HG03439 (cell line): ENCODE data around the gene UPF1.

ENCODE experiments used
- ATAC-seq: cut with Tn5 transposase; IDR thresholded peaks from one replicate; pipeline ENCODE4 v1.9.1; 2021; ENCODE audit warnings: mild to moderate bottlenecking, moderate library complexity; ENCODE audit not compliant: unreplicated experiment

UPF1 gene

DNA sequence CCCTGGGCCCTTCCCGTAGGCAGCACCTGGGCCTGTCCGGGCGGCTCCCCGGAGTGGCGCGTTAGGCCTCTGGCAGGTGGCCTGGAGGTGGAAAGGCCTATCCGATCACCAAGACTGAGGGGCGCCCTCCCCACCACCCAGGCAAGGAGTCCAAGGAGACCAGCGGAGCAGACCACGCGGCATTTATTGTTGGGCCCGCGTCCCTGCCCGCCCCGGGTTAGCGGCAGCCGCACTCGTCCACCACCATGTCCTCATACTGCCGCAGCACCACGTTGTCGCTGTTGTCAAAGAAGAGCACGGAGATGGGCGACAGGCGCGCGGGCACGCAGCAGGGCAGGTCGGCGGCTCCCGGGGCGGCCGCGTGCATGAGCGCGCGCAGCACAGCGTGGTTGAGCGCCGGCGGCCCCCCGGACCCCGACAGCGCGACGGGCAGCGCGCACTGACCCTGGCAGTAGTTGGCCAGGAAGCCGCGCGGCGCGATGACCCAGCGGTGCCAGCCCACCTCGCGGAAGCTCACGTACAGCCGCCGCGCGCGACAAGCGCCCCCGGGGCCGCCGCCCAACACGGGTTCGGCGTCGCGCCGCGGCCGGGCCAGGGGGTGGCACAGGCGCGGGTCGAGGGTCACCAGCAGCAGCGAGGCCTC is 36.7 kb downstream of the UPF1 start:
- no peak for ATAC-seq

DNA sequence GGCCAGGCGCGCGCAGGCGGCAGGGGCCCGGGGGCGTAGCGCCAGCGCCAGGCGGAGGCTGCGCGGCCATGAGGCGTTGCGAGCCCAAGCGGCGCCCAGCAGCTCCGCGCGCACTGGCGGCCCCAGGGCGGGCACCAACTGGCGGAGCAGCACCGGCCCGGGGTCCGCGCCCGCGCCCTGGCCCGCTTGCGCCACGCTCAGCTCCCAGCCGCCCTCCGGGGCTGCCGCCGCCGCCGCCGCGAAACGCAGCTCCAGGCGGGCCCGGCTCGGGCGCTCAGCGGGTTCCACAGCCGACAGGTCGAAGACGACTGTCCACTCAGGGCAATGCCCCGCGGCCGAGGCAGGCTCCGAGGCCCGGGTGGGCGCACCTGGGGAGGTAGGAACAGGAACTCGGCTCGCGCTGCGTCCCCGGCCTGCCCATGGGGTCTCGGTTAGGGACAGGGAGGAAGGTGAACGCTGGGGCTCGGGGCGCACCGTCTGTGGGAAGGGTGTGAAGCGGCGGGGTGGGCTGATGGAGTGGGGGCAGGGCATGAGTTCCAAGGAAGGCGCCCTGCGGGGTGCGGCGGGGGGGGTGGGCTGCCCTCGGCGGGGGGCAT is 37.4 kb downstream of the UPF1 start:
- no peak for ATAC-seq

DNA sequence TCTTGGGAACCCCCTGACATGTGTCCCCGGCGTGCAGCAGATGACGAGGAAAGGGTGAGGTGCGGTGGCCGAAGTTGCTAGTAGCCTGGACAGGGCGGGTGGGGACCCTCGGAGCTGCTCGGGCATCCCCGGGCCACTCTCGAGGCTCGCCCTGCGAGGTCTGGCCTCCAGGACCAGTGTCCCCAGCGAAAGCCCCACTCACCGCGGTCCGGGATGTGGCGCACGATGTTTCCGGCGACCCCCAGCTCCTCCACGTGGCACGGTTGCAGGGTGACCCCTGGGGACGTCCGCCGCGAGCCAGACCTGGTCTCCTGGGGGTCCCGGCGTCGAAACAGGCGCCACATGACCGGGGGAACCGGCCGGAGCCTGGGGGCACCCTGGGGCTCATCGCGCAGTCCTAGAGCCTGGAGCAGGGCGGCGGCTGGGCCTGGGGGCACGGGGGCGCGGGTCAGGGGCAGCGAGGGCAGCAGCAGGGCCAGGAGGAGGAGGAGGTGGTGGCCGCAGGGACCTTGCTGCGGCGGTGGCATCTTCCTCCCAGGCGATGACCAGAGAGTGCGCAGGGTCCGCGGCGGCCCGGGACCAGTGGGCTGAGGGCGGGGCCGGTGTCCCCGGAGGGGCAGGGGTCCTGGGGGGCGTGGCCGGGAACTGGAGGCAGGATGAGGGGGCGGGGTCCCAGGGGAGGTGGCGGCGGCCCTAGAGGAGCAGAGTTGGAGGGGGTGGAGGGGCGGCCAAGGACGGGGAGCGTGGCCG is 38.2 kb downstream of the UPF1 start:
- ATAC-seq: no peak

DNA sequence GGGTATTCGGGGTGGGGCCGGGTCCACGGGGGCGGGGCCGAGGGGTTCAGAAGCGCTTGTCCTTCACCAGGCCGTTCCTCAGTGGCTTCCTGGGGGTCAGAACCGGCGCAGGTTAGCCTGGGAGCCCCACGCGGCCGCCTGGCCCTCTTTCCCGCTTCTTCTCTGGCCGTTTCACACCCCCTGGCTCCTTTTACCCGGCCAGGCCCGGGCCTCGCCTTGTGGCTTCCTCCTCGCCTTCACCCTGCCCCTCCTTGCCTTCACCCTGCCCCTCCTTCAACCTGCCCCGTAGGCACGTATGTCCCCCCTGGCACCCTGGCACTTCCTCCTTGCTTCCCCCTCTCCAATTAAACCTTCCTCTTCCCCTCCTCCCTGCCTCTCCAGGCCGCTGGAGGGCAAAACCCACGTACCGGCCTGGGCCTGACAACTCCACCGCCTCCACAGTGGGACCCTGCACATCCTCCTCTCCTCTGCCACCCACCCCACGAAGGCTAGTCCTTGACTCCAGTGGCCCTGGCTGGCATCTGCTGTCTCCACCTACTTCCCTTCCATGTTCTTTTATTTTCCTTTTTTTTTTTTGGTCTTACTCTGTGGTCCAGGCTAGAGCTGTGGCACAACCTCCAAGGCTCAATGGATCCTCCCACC is 38.9 kb downstream of the UPF1 start:
- ATAC-seq: no peak

DNA sequence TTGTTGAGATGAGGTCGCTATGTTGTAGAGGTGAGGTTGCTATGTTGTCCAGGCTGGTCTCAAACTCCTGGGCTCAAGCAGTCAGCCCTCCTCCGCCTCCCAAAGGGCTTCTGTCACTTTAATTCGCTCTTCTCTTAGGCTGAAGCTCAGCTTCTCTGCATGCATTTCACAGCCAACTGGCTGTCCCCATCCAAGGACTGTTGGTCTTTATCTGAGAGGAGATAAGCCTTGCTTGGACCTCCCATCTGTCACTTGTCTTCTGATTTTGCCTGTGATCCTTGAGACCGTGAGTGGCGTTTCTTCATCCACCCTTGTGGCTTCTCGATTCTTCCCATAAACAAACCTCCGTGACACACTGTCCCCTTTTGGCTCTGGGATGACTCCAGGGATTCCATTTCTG is 39.8 kb downstream of the UPF1 start:
- no peak for ATAC-seq

DNA sequence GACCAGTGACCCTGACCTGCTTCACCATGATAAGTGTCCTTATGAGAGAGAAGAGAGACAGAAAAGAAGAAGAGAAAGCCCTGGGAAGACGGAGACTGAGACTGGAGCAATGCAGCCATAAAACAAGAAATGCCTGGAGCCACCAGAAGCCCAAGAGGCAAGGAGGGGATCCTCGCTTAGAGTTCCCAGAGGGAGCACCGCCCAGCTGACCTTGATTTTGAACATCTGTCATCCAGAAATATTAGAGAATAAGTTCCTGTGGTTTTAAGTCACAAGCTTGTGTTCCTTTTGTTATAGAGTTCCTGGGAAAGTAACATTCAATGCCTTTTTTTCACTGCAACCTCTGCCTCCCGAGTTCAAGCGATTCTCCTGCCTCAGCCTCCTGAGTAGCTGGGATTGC is 44.0 kb downstream of the UPF1 start:
- no peak for ATAC-seq

DNA sequence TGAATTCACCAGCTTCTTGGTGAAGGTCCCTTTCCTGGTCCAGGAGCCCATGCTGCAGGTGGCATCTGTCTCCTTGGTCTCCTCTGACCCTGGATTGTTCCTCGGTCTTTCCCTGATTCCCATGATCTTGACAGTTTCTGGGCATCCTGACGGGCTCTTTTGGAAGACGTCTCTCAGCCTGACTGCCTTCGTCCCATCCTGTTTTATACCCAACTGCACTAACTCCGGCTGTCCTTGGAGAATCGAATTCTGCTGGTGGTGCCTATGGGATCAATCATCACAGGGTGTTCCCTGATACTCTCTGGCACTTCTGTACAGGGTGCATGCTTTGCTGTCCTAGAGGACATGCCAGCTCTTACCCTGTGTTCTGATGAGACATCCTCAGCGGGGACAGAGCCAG is 45.1 kb downstream of the UPF1 start:
- ATAC-seq: no peak

DNA sequence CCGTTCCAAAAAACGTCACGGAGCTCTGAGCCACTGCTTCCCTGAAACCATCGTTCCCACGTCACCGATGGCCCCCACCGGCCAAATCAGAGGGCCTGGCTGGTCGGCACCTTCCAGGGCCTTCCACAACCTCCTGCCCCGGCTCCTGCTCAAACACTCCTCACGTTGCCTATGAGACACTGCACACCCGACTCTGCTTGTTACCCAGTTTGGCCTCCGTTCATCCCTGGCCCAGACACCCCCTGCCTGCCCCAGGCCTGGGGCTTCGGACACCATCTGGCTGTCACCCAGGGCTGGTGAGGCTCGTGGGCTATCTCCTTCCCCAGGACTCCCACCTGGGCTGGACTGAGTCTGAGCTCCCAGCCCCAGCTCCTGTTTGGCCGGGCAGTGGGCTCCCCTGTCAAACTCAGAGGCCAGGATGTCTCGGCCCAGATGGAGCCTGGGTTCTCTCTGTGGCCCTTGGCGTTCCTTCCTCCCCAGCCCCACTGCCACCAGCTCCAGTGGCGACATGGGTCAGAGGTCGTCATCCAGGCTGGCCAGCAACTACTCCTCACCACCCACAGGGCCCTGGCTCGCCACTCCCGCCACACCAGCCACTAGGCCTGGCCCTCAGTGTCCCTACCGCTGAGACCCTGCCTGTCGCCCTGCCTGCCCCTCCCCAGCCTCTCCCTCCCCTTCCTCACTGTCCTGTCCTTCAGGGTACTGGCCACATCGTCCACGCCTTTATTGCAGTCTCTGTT is 46.5 kb downstream of the UPF1 start:
- ATAC-seq: no peak

DNA sequence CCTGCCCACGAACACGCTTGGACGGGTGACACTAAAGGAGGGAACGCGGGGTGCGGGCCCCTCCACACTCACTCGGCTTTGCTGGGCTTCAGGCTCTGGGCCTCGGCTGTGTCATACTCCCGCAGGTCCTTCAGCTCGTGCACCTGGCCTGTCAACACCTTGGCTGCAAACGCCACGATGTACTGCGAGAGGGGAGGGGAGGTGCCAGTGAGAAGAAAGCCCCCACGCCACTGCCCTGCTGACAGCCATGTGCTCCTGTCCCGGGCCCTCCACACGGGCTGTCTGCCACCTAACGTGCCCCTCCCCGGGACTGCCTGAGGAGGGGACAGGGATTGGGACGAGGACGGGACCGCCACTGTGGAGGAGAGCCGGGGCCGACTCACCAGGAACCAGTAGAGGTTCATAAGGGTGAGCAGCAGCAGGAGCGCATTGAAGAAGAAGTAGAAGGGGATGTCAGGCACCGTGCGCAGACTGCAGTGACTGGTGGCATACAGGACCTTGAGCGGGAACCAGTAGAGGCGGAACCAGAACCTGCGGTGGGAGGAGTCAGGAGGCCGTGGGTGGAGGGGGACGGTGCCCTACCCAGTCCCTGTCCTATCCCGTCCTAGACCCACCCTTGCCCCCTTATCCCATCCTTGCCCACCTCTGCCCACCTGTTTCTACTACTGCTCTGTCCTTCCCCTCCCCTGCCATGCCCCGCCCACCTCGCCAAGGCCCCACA is 47.3 kb downstream of the UPF1 start:
- ATAC-seq: no peak

DNA sequence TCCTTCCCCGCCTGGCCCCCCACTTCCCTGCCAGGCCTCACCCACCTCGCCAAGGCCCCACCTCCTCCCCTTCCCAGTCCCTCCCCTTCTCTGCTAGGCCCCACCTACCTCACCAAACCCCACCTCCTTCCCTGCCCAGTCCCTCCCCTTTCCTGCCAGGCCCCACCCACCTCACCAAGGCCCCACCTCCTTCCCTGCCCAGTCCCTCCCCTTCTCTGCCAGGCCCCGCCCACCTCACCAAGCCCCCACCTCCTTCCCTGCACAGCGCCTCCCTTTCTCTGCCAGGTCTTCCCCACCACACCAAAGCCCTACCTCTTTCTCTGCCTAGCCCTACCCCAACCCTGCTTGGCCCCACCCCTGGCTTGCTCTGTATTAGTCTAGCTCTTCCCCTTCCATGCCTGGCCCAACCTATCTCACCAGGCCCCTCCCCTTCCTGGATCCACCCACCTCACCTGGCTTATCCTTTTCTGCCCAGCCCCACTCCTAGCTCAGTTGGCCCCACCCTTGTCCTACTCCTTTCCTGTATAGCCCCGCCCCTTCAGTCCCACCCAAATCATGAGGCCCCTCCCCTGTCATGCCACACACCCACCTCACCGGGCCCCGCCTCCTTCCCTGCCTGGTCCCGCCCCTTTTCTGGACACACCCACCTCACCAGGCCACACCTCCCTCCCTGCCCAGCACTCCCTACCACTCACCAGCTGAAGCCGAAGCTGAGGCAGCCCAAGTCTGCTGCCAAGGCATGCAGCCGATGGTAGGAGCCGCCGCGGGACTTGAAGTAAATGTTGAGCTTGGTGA is 48.0 kb downstream of the UPF1 start:
- no peak for ATAC-seq

DNA sequence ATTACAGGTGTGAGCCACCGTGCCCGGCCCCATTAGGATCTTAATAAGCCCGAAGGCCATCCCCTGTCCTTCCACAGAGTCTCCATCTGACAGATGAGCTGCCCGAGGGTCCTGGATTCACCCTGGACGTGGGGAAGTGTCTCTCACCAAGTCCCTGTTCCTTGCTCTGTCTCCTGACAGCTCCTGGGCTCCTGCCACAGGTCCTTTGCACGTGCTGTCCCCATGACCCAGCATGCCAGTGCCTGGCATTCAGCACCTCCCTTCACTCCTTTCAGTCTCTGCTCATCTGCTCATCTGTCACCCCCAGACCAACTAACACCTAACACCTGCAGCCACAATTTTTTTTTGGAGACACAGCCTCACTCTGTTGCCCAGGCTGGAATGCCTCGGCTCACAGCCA is 49.7 kb downstream of the UPF1 start:
- no peak for ATAC-seq

DNA sequence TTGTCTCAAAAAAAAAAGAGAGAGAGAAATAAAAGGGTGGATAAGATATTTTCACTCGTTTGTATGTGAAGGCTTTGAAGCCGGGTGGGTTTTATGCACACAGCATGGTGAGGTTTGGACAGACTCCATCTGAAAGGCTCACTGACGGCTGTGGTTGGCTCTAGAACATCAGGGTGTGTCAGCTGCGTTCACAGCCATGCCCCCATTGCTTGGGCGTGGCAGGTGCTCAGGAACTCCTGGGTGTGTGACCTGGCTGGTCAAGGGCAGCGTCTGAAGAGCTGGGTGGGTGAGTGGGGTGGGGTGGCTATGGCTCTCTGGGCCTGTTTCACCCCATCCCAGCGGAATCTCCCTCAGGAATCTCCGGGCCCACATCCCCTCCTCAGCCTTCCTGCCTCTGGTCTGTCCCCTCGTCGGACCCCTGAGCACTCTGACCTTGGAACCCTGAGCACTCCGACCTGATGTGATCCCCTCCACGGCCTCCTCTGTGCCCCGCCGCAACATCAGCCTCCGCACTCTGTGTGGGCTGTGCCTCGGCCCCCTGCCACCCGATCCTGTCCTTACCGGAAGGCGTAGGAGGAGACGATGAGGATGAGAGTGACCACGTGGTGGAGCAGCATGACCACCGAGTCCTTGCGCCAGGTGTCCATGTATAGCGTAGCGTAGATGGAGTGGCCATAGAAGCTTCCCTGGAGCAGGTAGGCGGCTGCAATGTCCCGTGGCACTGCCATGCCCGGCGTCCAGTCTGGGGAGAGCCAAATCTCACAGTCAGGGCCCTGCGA is 52.0 kb downstream of the UPF1 start:
- no peak for ATAC-seq

DNA sequence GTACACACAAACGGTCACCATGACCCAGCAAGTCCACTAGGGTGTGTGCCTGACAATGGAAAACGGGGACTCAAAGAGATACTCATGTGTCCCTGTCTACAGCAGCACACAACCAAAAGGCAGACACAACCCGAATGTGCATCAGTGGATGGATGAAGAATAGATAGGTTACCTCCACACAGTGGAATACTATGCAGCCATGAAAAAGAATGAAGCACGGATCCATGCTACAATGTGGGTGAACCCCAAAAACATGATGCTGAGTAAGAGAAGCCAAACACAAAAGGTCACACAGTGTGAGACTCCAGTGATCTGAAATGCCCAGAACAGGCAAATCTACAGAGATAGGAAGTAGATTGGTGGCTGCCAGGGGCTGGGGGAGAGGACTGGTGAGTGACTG is 55.2 kb downstream of the UPF1 start:
- ATAC-seq: no peak

DNA sequence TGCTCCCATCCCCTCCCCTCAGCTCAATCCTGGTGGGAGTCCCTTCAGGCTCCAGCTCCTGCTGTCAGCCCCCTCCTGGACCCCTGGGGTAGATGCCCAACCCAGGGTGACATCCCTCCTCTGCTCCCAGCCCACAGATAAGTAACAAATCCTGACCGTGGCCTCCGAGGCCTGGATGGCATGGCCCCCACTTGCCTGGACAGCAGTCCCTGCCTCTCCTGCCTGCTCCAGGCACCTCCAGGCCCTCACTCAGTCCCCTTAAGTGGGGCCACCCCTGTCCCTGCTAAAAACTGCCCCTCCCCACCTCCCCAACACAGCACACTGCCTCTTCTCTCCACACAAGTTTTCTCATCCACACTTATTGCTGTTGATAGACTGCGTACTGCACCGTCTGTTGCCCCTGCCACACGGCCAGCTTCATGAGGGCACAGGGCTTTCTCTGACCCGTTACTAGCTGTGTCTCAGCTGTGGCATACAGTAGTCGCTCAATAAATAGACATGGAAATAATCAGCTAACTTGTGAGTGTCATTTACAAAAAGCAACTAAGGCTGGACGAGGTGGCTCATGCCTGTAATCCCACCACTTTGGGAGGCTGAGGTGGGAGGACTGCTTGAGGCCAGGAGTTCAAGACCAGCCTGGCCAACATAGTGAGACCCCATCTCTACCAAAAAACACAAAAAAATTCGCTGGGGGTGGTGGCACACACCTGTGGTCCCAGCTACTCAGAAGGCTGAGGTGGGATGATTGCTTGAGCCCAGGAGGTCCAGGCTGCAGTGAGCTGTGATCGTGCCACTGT is 58.4 kb downstream of the UPF1 start:
- ATAC-seq: no peak

DNA sequence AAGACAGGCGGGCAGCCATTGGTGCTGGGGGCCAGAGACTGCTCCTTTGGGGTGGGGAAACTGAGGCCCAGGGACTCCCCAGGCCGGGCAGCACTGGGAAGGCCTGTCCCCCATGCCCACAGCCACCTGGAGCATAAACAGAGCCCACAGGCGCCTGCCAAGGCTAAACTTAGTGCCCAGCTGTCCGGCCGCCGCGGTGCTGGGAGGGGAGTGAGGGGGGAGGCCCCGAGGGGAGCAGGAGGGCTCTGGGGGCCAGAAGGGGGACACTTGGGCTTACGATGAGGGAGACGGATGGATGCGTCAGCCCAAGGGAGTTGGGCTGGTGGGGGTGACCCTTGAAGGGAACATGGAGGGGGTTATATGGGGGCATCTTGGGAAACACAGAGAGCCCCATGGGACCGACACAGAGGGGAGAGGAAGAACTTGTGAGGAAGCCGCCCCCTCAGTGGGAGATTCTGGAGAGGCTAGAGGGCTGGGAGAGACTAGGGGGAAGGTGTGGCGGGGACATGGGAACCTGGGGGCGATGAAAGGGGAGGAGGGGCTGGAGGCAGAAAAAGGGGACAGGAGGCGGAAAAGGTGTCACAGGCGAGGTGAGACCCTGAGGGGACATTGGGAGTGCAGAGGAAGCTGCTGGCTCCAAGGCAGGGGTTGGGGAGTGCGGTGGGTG is 62.0 kb downstream of the UPF1 start:
- no peak for ATAC-seq

DNA sequence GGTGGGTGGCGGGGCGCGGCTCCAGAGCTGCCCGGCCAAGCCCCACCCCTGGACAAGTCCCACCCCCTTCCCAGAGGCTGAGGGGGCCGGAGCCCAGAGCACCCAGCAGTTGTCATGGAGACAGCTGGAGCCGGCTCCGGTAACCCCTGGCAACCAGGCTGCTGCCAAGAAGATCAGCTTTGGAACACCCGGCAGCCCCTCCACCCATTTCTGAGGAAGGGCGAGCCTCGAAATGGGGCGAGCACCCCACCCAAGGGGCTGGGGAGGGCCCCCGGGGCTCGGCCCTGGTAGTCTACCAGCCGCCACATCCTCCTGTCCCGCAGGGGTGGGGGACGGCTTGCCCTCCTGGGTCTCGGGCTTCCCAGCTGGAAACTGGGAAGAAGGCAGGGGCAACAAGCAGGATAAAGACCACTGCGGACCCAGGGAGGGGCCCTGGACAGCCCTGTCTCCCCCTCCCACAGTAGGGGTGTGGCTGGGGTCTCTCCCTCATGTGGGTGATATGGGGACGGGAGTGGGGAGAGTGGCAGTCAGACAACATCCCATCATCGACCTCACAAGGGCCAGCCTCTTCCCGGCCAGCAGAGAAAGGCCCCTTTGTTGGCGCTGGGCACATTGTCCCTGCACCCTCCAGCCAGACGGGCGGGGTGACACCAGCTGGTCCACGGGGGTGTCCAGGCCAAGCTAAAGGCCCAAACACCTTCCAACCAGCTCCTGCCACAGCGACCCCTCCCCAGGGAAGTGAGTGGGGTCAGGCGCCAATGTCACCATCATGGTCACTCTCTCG is 62.7 kb downstream of the UPF1 start:
- ATAC-seq: no peak
